OCI-LY7 (cell line): Measurements from ENCODE around the gene TSPYL6. TPM values are rescaled to one million over a fixed set of nuclear protein-coding genes. Genes with fewer than 3 reads are reported as not detected.

ENCODE experiments used
- BruUV-seq: library from RNA; stranded (reverse); fragments of 400-500 nt; replicated peaks from 2 replicates; lab custom pipeline; 2021; lab: Mats Ljungman, UMichigan
- CTCF ChIA-PET: fragments of 300-600 bp; sonication (Branson Sonifier 250); formaldehyde crosslinking; loops from one replicate; lab custom pipeline; 2022; ENCODE audit warnings: antibody characterized with exemption; ENCODE audit not compliant: unreplicated experiment; lab: Charles Lee
- POLR2A ChIA-PET: fragments of 300-600 bp; sonication (Branson Sonifier 250); formaldehyde crosslinking; loops from one replicate; lab custom pipeline; 2022; ENCODE audit warnings: antibody characterized with exemption; lab: Charles Lee
- DNase-seq: peaks from one replicate; pipeline ENCODE4 v3.0.0-alpha.2; 2015; ENCODE audit warnings: low spot score
- H2AFZ ChIP-seq: fragments of 200-600 bp; sonication (generic), shearing (Covaris generic); 2 replicates; pipeline ENCODE4 v1.6.1; 2014; ENCODE audit warnings: mild to moderate bottlenecking, antibody characterized with exemption, low read length, moderate library complexity
- H3K27ac ChIP-seq: fragments of 200-600 bp; sonication (generic); 2 replicates; pipeline ENCODE4 v1.5.1; 2014; ENCODE audit warnings: mixed run types, low read depth, mild to moderate bottlenecking, moderate library complexity, low read length, inconsistent platforms; ENCODE audit not compliant: poor library complexity, severe bottlenecking
- H3K36me3 ChIP-seq: fragments of 200-600 bp; sonication (generic); 2 replicates; pipeline ENCODE4 v1.6.1; 2014; ENCODE audit warnings: mild to moderate bottlenecking, antibody characterized with exemption, low read length, moderate library complexity, mixed read lengths; ENCODE audit not compliant: insufficient read depth
- H3K4me1 ChIP-seq: fragments of 200-600 bp; sonication (generic); 2 replicates; pipeline ENCODE4 v1.5.1; 2014; ENCODE audit warnings: mild to moderate bottlenecking, low read length; ENCODE audit not compliant: insufficient read depth, poor library complexity, severe bottlenecking
- H3K4me2 ChIP-seq: fragments of 200-600 bp; sonication (generic); 2 replicates; pipeline ENCODE4 v1.6.1; 2014; ENCODE audit warnings: mild to moderate bottlenecking, low read length
- H3K4me3 ChIP-seq: fragments of 200-600 bp; sonication (generic); 2 replicates; pipeline ENCODE4 v1.5.1; 2014; ENCODE audit warnings: mild to moderate bottlenecking, low read depth, low read length; ENCODE audit not compliant: poor library complexity, severe bottlenecking
- H3K79me2 ChIP-seq: fragments of 200-600 bp; sonication (generic); 2 replicates; pipeline ENCODE4 v1.6.1; 2016; ENCODE audit warnings: low read depth, mild to moderate bottlenecking, low read length, moderate library complexity, mixed read lengths; ENCODE audit not compliant: insufficient read depth
- H3K9me2 ChIP-seq: fragments of 200-600 bp; sonication (generic); 2 replicates; pipeline ENCODE4 v1.6.1; 2016; ENCODE audit warnings: mild to moderate bottlenecking, low read length, mixed read lengths; ENCODE audit not compliant: insufficient read depth
- H3K9me3 ChIP-seq: fragments of 200-600 bp; sonication (generic); 2 replicates; pipeline ENCODE4 v1.6.1; 2014; ENCODE audit warnings: mild to moderate bottlenecking, mixed run types, low read length, mixed read lengths
- H4K20me1 ChIP-seq: fragments of 200-600 bp; sonication (generic); 2 replicates; pipeline ENCODE4 v1.6.1; 2014; ENCODE audit warnings: mild to moderate bottlenecking, antibody characterized with exemption, low read length, moderate library complexity, mixed read lengths; ENCODE audit not compliant: insufficient read depth
- CTCF ChIP-seq: fragments of 200-600 bp; sonication (generic); conservative IDR thresholded peaks from 2 replicates; pipeline ENCODE4 v1.5.1; 2014; ENCODE audit warnings: mild to moderate bottlenecking, antibody characterized with exemption, low read length, moderate library complexity, mixed read lengths
- EZH2phosphoT487 ChIP-seq: fragments of 200-600 bp; sonication (generic); IDR thresholded peaks from 2 replicates; pipeline ENCODE4 v1.6.1; 2018; ENCODE audit warnings: low read depth, borderline replicate concordance, mild to moderate bottlenecking, mixed run types, antibody characterized with exemption, low read length, moderate library complexity, mixed read lengths
- intact Hi-C: fragments of 100-400 bp; cut with micrococcal nuclease; formaldehyde crosslinking; loops from one replicate; pipeline ENCODE4 v1.10.0; 2022; ENCODE audit not compliant: unreplicated experiment
- total RNA-seq, 2 experiments: library from RNA; depleted of rRNA in 1 of 2; stranded (reverse); fragments of >200 nt in 1 of 2; shearing (Covaris generic) in 1 of 2; gene quantifications; 2 replicates each; pipeline ENCODE4 v1.2.3, GENCODE V29; 2014 to 2022

Gene TSPYL6
- total RNA-seq, 2 experiments from 2014 or later, result not detected

- no peaks in the 10 kb centered on the region for H4K20me1 ChIP-seq
- POLR2A ChIA-PET, result interaction anchor here (0.6 kb wide), 2 partner anchors 17 to 39 kb away, joined by 3 read pairs; no protein-coding TSS in a partner anchor
- CTCF ChIA-PET, result no interaction called here
- no peaks in the 10 kb centered on the region for H3K4me1 ChIP-seq
- H3K36me3 ChIP-seq, result no peaks in the 10 kb centered on the region
- TF ChIP-seq CTCF (no peak), EZH2phosphoT487 (no peak)
- no peak overlapping the region for H3K4me2 ChIP-seq
- H3K9me3 ChIP-seq, result no peaks in the 10 kb centered on the region; the same call in 1 of the 2 replicates
- H3K9me2 ChIP-seq, result no peaks in the 10 kb centered on the region
- no peak for DNase-seq
- no peak overlapping the region for H3K27ac ChIP-seq
- H3K4me3 ChIP-seq, result no peak overlapping the region
- H2AFZ ChIP-seq, result no peak overlapping the region
- no peaks in the 10 kb centered on the region for H3K79me2 ChIP-seq
- intact Hi-C loops, result no loop called here
- BruUV-seq, result no TSS peak
Observed at GRCh38 chr2:54261537-54261936, 5.5 kb upstream of the TSPYL6 start.

GRCh38 chr2:54260241-54260595 lies 4.2 kb upstream of the TSPYL6 start:
- intact Hi-C loops, result no loop called here
- no TSS peak for BruUV-seq

More at GRCh38 chr2:54260241-54260595, 4.2 kb upstream of the TSPYL6 start:
- Histone ChIP-seq H3K79me2 (no peaks in the 10 kb centered on the region), H3K4me1 (no peaks in the 10 kb centered on the region), H2AFZ (no peak overlapping the region), H3K9me3 (no peaks in the 10 kb centered on the region; the same call in 1 of the 2 replicates), H3K36me3 (no peaks in the 10 kb centered on the region), H3K27ac (no peak overlapping the region), H4K20me1 (no peaks in the 10 kb centered on the region), H3K9me2 (no peaks in the 10 kb centered on the region), H3K4me2 (no peak overlapping the region), H3K4me3 (no peak overlapping the region)
- no peak for TF ChIP-seq CTCF
- TF ChIP-seq EZH2phosphoT487, result no peak
- ChIA-PET CTCF (no interaction called here), POLR2A (interaction anchor here (0.6 kb wide), 1 partner anchor 10 kb away, joined by 5 read pairs; no protein-coding TSS in a partner anchor)
- no peak for DNase-seq
